ENCODE results near the gene C5orf46. TPM values are rescaled to one million over a fixed set of nuclear protein-coding genes. Genes with fewer than 3 reads are reported as not detected.

The C5orf46 gene
- total and polyA plus RNA-seq, 2 of the 4 experiments (the other 2 are of a cell fraction) = 1.3 TPM; not detected in 1

DNA sequence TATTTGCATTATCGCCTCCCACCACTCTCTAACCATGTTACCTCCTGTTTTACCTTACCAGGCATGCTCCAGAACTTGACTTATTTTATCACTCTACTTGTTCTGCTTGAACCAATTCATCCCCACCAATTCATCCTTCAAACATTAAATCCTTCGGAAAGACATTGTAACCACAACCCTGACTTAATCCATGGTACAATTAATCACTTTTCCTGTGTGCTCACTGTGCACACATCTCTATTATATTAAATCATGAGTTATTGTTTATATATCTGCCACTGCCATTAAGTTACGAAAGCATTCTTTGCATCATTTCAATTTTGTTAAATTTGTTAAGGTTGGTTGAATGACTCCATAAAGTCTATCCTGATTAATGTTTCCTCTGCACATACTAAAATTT, 7.4 kb upstream of the C5orf46 start:
- Histone ChIP-seq H3K79me1 (ENCODE audit: low read depth in 1 of 2, low read length in 2 of 2) (no peaks in the 10 kb centered on the region), H3K4me3 (ENCODE audit: insufficient read depth, low read depth, low read length) (no peak overlapping the region), H3K14ac (replicated peaks; ENCODE audit: low read depth, low read length) (no peak overlapping the region), H2BK120ac (ENCODE audit: low read depth, low read length) (no peak overlapping the region), H3K18ac (ENCODE audit: low read depth, low read length) (no peak overlapping the region), H3K27me3 (ENCODE audit: control insufficient read depth, insufficient read depth, low read length) (no peaks in the 10 kb centered on the region), H3K4me2 (ENCODE audit: low read depth, low read length) (no peak overlapping the region), H3K4me1 (ENCODE audit: control insufficient read depth, insufficient read depth, low read length) (no peaks in the 10 kb centered on the region), H3K56ac (ENCODE audit: extremely low read depth, insufficient read depth, low read length) (no peak overlapping the region), H3K9me1 (ENCODE audit: insufficient read depth, low read length) (no peaks in the 10 kb centered on the region), H2BK20ac (ENCODE audit: low read depth, low read length) (no peak overlapping the region), H2AK5ac (ENCODE audit: low read depth, low read length) (no peak overlapping the region), H2AK9ac (replicated peaks; ENCODE audit: low read depth, low read length, poor library complexity) (no peak overlapping the region), H2BK5ac (ENCODE audit: low read depth, low read length, poor library complexity, severe bottlenecking) (no peak overlapping the region), H2BK15ac (ENCODE audit: low read depth, low read length) (no peak overlapping the region), H4K5ac (ENCODE audit: low read depth, low read length) (no peak overlapping the region), H2AFZ (replicated peaks; ENCODE audit: low read length, poor library complexity) (no peak overlapping the region), H3K27ac (ENCODE audit: insufficient read depth, low read length) (no peak overlapping the region), H4K91ac (ENCODE audit: insufficient read depth, low read depth, low read length) (no peak overlapping the region), H3K36me3 (ENCODE audit: control insufficient read depth, insufficient read depth, low read length) (no peaks in the 10 kb centered on the region), H3K9me3 (ENCODE audit: control insufficient read depth, insufficient read depth, low read length) (no peaks in the 10 kb centered on the region), H3K9ac (ENCODE audit: low read depth, low read length) (no peak overlapping the region), H4K20me1 (ENCODE audit: insufficient read depth, low read length) (no peaks in the 10 kb centered on the region), H3K4ac (ENCODE audit: low read depth, low read length) (no peak overlapping the region), H3K23ac (ENCODE audit: low read depth, low read length) (no peak overlapping the region), H4K8ac (ENCODE audit: low read depth in 2 of 2, low read length in 2 of 2) (no peak overlapping the region)
- POLR2A ChIA-PET (ENCODE audit: unreplicated experiment) = no interaction called here
- ATAC-seq (ENCODE audit: low read depth) = no peak
- no peak for DNase-seq
- no TSS peak for BruUV-seq (replicated peaks)
- WGBS, 2 experiments (ENCODE audit: extremely low coverage in 2 of 2, insufficient read length in 1 of 2) = no CpG with 5 or more reads among the region's 3 CpGs
- TF ChIP-seq RAD21 (IDR thresholded peaks at IDR 0.05; ENCODE audit: low read length) (no peak), MAFK (IDR thresholded peaks at IDR 0.05; ENCODE audit: low read depth, low read length) (no peak)
- TF ChIP-seq, protein P1, sequence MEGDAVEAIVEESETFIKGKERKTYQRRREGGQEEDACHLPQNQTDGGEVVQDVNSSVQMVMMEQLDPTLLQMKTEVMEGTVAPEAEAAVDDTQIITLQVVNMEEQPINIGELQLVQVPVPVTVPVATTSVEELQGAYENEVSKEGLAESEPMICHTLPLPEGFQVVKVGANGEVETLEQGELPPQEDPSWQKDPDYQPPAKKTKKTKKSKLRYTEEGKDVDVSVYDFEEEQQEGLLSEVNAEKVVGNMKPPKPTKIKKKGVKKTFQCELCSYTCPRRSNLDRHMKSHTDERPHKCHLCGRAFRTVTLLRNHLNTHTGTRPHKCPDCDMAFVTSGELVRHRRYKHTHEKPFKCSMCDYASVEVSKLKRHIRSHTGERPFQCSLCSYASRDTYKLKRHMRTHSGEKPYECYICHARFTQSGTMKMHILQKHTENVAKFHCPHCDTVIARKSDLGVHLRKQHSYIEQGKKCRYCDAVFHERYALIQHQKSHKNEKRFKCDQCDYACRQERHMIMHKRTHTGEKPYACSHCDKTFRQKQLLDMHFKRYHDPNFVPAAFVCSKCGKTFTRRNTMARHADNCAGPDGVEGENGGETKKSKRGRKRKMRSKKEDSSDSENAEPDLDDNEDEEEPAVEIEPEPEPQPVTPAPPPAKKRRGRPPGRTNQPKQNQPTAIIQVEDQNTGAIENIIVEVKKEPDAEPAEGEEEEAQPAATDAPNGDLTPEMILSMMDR (conservative IDR thresholded peaks at IDR 0.05; ENCODE audit: low read depth, low read length) = no peak
- TF ChIP-seq, protein P2, sequence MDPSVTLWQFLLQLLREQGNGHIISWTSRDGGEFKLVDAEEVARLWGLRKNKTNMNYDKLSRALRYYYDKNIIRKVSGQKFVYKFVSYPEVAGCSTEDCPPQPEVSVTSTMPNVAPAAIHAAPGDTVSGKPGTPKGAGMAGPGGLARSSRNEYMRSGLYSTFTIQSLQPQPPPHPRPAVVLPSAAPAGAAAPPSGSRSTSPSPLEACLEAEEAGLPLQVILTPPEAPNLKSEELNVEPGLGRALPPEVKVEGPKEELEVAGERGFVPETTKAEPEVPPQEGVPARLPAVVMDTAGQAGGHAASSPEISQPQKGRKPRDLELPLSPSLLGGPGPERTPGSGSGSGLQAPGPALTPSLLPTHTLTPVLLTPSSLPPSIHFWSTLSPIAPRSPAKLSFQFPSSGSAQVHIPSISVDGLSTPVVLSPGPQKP (IDR thresholded peaks at IDR 0.05; ENCODE audit: borderline replicate concordance, low read depth, low read length) = no peak
- in situ Hi-C loops (cut with MboI; ENCODE audit: low sequenced_read_pairs) = no loop called here
- intact Hi-C loops (cut with micrococcal nuclease) = no loop called here
- dilution Hi-C loops (cut with HindIII; ENCODE audit: low sequenced_read_pairs, unreplicated experiment) = no loop called here
- CTCF ChIA-PET = no interaction called here

All from IMR-90 (cell line).